H9 (cell line): ENCODE results near the gene CDO1. TPM values are rescaled to one million over a fixed set of nuclear protein-coding genes. Genes with fewer than 3 reads are reported as not detected.

ENCODE experiments used
- DNase-seq: peaks from one replicate; pipeline ENCODE4 v3.0.0-alpha.2; 2017
- H2AFZ ChIP-seq: one replicate; pipeline ENCODE4 v1.6.1; 2013; ENCODE audit warnings: mild to moderate bottlenecking, low read length, control low read depth, moderate library complexity
- H2AK5ac ChIP-seq: 2 replicates; pipeline ENCODE4 v1.6.1; 2013; ENCODE audit warnings: low read length, control low read depth, mixed read lengths; ENCODE audit not compliant: insufficient read length
- H2BK120ac ChIP-seq: one replicate; pipeline ENCODE4 v1.6.1; 2013; ENCODE audit warnings: low read depth, mild to moderate bottlenecking, low read length, control low read depth, inconsistent platforms; ENCODE audit not compliant: poor library complexity, severe bottlenecking
- H2BK12ac ChIP-seq: 2 replicates; pipeline ENCODE4 v1.6.1; 2013; ENCODE audit warnings: low read length, control low read depth, mixed read lengths, low read depth; ENCODE audit not compliant: insufficient read length
- H2BK15ac ChIP-seq: 2 replicates; pipeline ENCODE4 v1.6.1; 2013; ENCODE audit warnings: low read depth, low read length, control low read depth
- H2BK20ac ChIP-seq: one replicate; pipeline ENCODE4 v1.6.1; 2013; ENCODE audit warnings: low read depth, mild to moderate bottlenecking, low read length, control low read depth, inconsistent platforms; ENCODE audit not compliant: poor library complexity, severe bottlenecking
- H2BK5ac ChIP-seq: 2 replicates; pipeline ENCODE4 v1.6.1; 2013; ENCODE audit warnings: low read length, control low read depth, mixed read lengths; ENCODE audit not compliant: insufficient read length
- H3K14ac ChIP-seq: 2 replicates; pipeline ENCODE4 v1.6.1; 2013; ENCODE audit warnings: low read length, control low read depth; ENCODE audit not compliant: insufficient read depth
- H3K18ac ChIP-seq: 2 replicates; pipeline ENCODE4 v1.6.1; 2013; ENCODE audit warnings: low read depth, mild to moderate bottlenecking, mixed read lengths, low read length, control low read depth; ENCODE audit not compliant: insufficient read length
- H3K23ac ChIP-seq: 2 replicates; pipeline ENCODE4 v1.6.1; 2013; ENCODE audit warnings: low read length, control low read depth, mixed read lengths, low read depth; ENCODE audit not compliant: insufficient read length
- H3K23me2 ChIP-seq: 2 replicates; pipeline ENCODE4 v1.6.1; 2013; ENCODE audit warnings: low read depth, mild to moderate bottlenecking, mixed read lengths, low read length, control low read depth; ENCODE audit not compliant: insufficient read length, poor library complexity, severe bottlenecking
- H3K27ac ChIP-seq: 2 replicates; pipeline ENCODE4 v1.5.1; 2013; ENCODE audit warnings: low read length, control low read depth, mixed read lengths, low read depth; ENCODE audit not compliant: insufficient read length
- H3K27me3 ChIP-seq: 2 replicates; pipeline ENCODE4 v1.6.1; 2013; ENCODE audit warnings: low read length, control low read depth, inconsistent platforms; ENCODE audit not compliant: insufficient read depth
- H3K4ac ChIP-seq: 2 replicates; pipeline ENCODE4 v1.6.1; 2013; ENCODE audit warnings: low read depth, mild to moderate bottlenecking, control low read depth, inconsistent platforms, low read length, moderate library complexity
- H3K4me1 ChIP-seq: 2 replicates; pipeline ENCODE4 v1.6.1; 2013; ENCODE audit warnings: low read length, control low read depth, inconsistent platforms; ENCODE audit not compliant: insufficient read depth
- H3K4me2 ChIP-seq: 2 replicates; pipeline ENCODE4 v1.6.1; 2013; ENCODE audit warnings: low read length, control low read depth, mixed read lengths; ENCODE audit not compliant: insufficient read length, insufficient read depth
- H3K56ac ChIP-seq: 2 replicates; pipeline ENCODE4 v1.6.1; 2013; ENCODE audit warnings: low read depth, mild to moderate bottlenecking, mixed read lengths, low read length, control low read depth; ENCODE audit not compliant: insufficient read length
- H3K79me1 ChIP-seq: 2 replicates; pipeline ENCODE4 v1.6.1; 2013; ENCODE audit warnings: low read depth, mild to moderate bottlenecking, moderate library complexity, low read length, control low read depth, inconsistent platforms; ENCODE audit not compliant: insufficient read depth, poor library complexity, severe bottlenecking
- H3K79me2 ChIP-seq: 2 replicates; pipeline ENCODE4 v1.6.1; 2013; ENCODE audit warnings: low read length, control low read depth, inconsistent platforms; ENCODE audit not compliant: insufficient read depth
- H3K9ac ChIP-seq: 2 replicates; pipeline ENCODE4 v1.6.1; 2013; ENCODE audit warnings: low read length, control low read depth, mixed read lengths; ENCODE audit not compliant: insufficient read length; ENCODE audit errors: extremely low read depth
- H3K9me3 ChIP-seq: one replicate; pipeline ENCODE4 v1.6.1; 2013; ENCODE audit warnings: low read depth, low read length, inconsistent platforms; ENCODE audit not compliant: control insufficient read depth
- H3T11ph ChIP-seq: one replicate; pipeline ENCODE4 v1.6.1; 2013; ENCODE audit warnings: mild to moderate bottlenecking, low read length, control low read depth, inconsistent platforms
- H4K20me1 ChIP-seq: one replicate; pipeline ENCODE4 v1.6.1; 2013; ENCODE audit not compliant: control insufficient read depth, insufficient read length, insufficient read depth
- H4K5ac ChIP-seq: 2 replicates; pipeline ENCODE4 v1.6.1; 2013; ENCODE audit warnings: low read depth, mild to moderate bottlenecking, mixed read lengths, low read length, control low read depth; ENCODE audit not compliant: insufficient read length
- H4K8ac ChIP-seq: replicated peaks from 2 replicates; pipeline ENCODE4 v1.6.1; 2013; ENCODE audit warnings: low read length, control low read depth, mixed read lengths, low read depth; ENCODE audit not compliant: insufficient read length
- H4K91ac ChIP-seq: 2 replicates; pipeline ENCODE4 v1.6.1; 2013; ENCODE audit warnings: low read depth, mild to moderate bottlenecking, moderate library complexity, mixed read lengths, low read length, control low read depth; ENCODE audit not compliant: insufficient read length
- H3K27ac Mint-ChIP-seq, 3 experiments: 2 replicates in 2 of 3; 3 replicates in 1 of 3; pipeline ENCODE4 v1.8.0; 2020 to 2021; ENCODE audit warnings: mixed read lengths in 3 of 3, mild to moderate bottlenecking in 1 of 3, moderate library complexity in 1 of 3
- H3K27me3 Mint-ChIP-seq: 2 replicates; pipeline ENCODE4 v1.8.0; 2021; ENCODE audit warnings: low read depth, mild to moderate bottlenecking, moderate library complexity, mixed read lengths
- H3K36me3 Mint-ChIP-seq, 3 experiments: 2 replicates in 2 of 3; 3 replicates in 1 of 3; pipeline ENCODE4 v1.8.0; 2020 to 2021; ENCODE audit warnings: low read depth in 3 of 3, mixed read lengths in 3 of 3; ENCODE audit not compliant: insufficient read depth in 1 of 3
- H3K4me1 Mint-ChIP-seq, 2 experiments: 2 replicates each; pipeline ENCODE4 v1.8.0; 2020; ENCODE audit warnings: mixed read lengths in 2 of 2
- H3K4me3 Mint-ChIP-seq, 2 experiments: 2 replicates in 1 of 2; 3 replicates in 1 of 2; pipeline ENCODE4 v1.8.0; 2020 to 2021; ENCODE audit warnings: mild to moderate bottlenecking in 2 of 2, mixed read lengths in 2 of 2, moderate library complexity in 1 of 2
- H3K9me3 Mint-ChIP-seq, 2 experiments: 2 replicates in 1 of 2; 3 replicates in 1 of 2; pipeline ENCODE4 v1.8.0; 2020; ENCODE audit warnings: mild to moderate bottlenecking in 2 of 2, mixed read lengths in 2 of 2, moderate library complexity in 1 of 2
- CTCF ChIP-seq: fragments of 200-600 bp; sonication (generic); conservative IDR thresholded peaks from 3 replicates; pipeline ENCODE4 v1.8.0; 2021; ENCODE audit warnings: antibody characterized with exemption, mild to moderate bottlenecking
- total RNA-seq: library from RNA; stranded (reverse); gene quantifications from 2 replicates; pipeline ENCODE4 v1.2.1, GENCODE V29; 2021

Gene CDO1
- total RNA-seq, 1 experiment from 2014 or later: 11.2 TPM

DNA sequence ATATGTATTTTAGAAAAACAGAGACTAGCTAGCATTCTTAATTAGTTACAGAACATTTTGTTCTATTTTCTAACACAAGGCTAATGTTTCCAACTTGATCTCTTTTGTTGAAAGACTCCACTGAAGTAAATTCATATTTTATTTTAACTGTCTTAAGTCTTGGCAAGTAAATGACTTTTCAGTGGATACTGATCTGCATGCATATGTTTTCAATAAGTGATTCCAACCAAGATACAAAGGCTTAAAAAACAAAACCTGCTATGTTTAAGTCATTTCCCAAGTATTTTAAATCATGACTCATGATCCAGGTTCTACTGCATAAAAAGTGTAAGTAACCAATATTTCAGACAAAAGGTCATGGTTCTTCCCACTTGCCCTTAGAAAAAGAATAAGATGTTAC, 5.7 kb downstream of the CDO1 start:
- Histone ChIP-seq H3K4me2 (no peak overlapping the region), H2BK5ac (no peak overlapping the region)

More for the DNA sequence above, 5.7 kb downstream of the CDO1 start:
- H2BK20ac ChIP-seq: no peak overlapping the region
- Mint-ChIP-seq H3K27ac (no peak overlapping the region), H3K4me3 (no peak overlapping the region), H3K27me3 (peaks cover 24% of the 10 kb centered on the region), H3K4me1 (peaks cover 34 to 38% of the 10 kb centered on the region in 2 experiments), H3K36me3 (peaks cover 6 to 25% (median 12%) of the 10 kb centered on the region in 3 experiments), H3K9me3 (no peaks in the 10 kb centered on the region)
- no peaks in the 10 kb centered on the region for H3K9me3 ChIP-seq
- no peak overlapping the region for H3K56ac ChIP-seq
- H4K5ac ChIP-seq: no peak overlapping the region
- H3K4ac ChIP-seq: no peak overlapping the region
- no peak overlapping the region for H4K8ac ChIP-seq
- no peak overlapping the region for H3K23ac ChIP-seq
- H4K20me1 ChIP-seq: no peaks in the 10 kb centered on the region
- H3K4me1 ChIP-seq: no peaks in the 10 kb centered on the region
- no peak overlapping the region for H3K9ac ChIP-seq
- H3K14ac ChIP-seq: no peak overlapping the region
- no peaks in the 10 kb centered on the region for H3K79me2 ChIP-seq
- no peak overlapping the region for H3K18ac ChIP-seq
- peaks cover 6% of the 10 kb centered on the region for H3K23me2 ChIP-seq
- no peak overlapping the region for H4K91ac ChIP-seq
- H2BK15ac ChIP-seq: no peak overlapping the region
- no peak overlapping the region for H2BK12ac ChIP-seq
- peaks cover 9% of the 10 kb centered on the region; the same call in 1 of the 2 replicates for H3K27me3 ChIP-seq
- H3K27ac ChIP-seq: no peak overlapping the region
- TF ChIP-seq CTCF: no peak
- no peaks in the 10 kb centered on the region for H3K79me1 ChIP-seq
- H3T11ph ChIP-seq: no peak overlapping the region
- DNase-seq: no peak
- no peak overlapping the region for H2AFZ ChIP-seq
- no peak overlapping the region for H2BK120ac ChIP-seq
- no peak overlapping the region for H2AK5ac ChIP-seq
